HEK293 (cell line): ENCODE measurements around the gene OR2V2.

Experiments
- CTCF ChIA-PET: fragments of 350-600 bp; formaldehyde crosslinking; extraction: SDS; loops from one replicate; lab custom pipeline; 2021; ENCODE audit warnings: antibody characterized with exemption; lab: Yijun Ruan, JAX
- POLR2A ChIA-PET: fragments of 300-600 bp; formaldehyde crosslinking; extraction: SDS; loops from one replicate; lab custom pipeline; 2020; ENCODE audit warnings: antibody characterized with exemption, inconsistent platforms; lab: Yijun Ruan, JAX
- H3K27ac ChIP-seq: fragments of 200-500 bp; sonication (Bioruptor generic); 2 replicates; pipeline ENCODE4 v1.5.1; 2014; ENCODE audit warnings: low read depth, low read length, control low read depth, inconsistent platforms; ENCODE audit errors: extremely low read depth
- H3K36me3 ChIP-seq, 2 experiments: fragments of 200-500 bp in 1 of 2; sonication (Bioruptor generic) in 1 of 2; 1 replicate in 1 of 2; 2 replicates in 1 of 2; pipeline ENCODE4 v1.5.1; 2014 to 2017; ENCODE audit warnings: inconsistent platforms in 2 of 2, low read length in 2 of 2; ENCODE audit not compliant: control insufficient read depth in 2 of 2, insufficient read depth in 1 of 2
- H3K4me1 ChIP-seq: fragments of 200-500 bp; sonication (Bioruptor generic); 2 replicates; pipeline ENCODE4 v1.5.1; 2014; ENCODE audit warnings: mild to moderate bottlenecking, low read length, inconsistent platforms; ENCODE audit not compliant: control insufficient read depth, insufficient read depth
- H3K4me3 ChIP-seq: 2 replicates; pipeline ENCODE4 v1.5.1; 2011; ENCODE audit warnings: low read depth, mild to moderate bottlenecking, control low read depth, low read length, moderate library complexity
- H3K9me3 ChIP-seq: fragments of 200-500 bp; sonication (Bioruptor generic); 2 replicates; pipeline ENCODE4 v1.5.1; 2014; ENCODE audit warnings: low read depth, low read length, inconsistent platforms; ENCODE audit not compliant: control insufficient read depth, insufficient read depth
- AEBP2 ChIP-seq: fragments of 450-650 bp; formaldehyde crosslinking; IDR thresholded peaks from 2 replicates; pipeline ENCODE4 v1.5.1; 2016; ENCODE audit warnings: missing biosample characterization, missing genetic modification characterization, borderline replicate concordance
- BCL11B ChIP-seq: fragments of 450-650 bp; formaldehyde crosslinking; IDR thresholded peaks from 2 replicates; pipeline ENCODE4 v1.5.1; 2016; ENCODE audit warnings: low read depth, missing biosample characterization, missing genetic modification characterization
- ELK4 ChIP-seq: IDR thresholded peaks from 2 replicates; pipeline ENCODE4 v1.6.1; 2011; ENCODE audit warnings: mild to moderate bottlenecking, low read depth, low read length, borderline replicate concordance
- HIC1 ChIP-seq: fragments of 450-650 bp; formaldehyde crosslinking; IDR thresholded peaks from 2 replicates; pipeline ENCODE4 v1.5.1; 2016; ENCODE audit warnings: missing biosample characterization, missing genetic modification characterization
- IKZF3 ChIP-seq: fragments of 450-650 bp; IDR thresholded peaks from 2 replicates; pipeline ENCODE4 v1.5.0; 2018; ENCODE audit warnings: missing biosample characterization, mild to moderate bottlenecking, missing genetic modification characterization, moderate library complexity
- MYNN ChIP-seq: fragments of 450-650 bp; formaldehyde crosslinking; IDR thresholded peaks from 2 replicates; pipeline ENCODE4 v1.5.1; 2016; ENCODE audit warnings: missing biosample characterization, missing genetic modification characterization, borderline replicate concordance
- MZF1 ChIP-seq: fragments of 450-650 bp; formaldehyde crosslinking; IDR thresholded peaks from 2 replicates; pipeline ENCODE4 v1.5.1; 2017; ENCODE audit warnings: missing biosample characterization, missing genetic modification characterization, borderline replicate concordance
- TCF7L2 ChIP-seq: IDR thresholded peaks from 2 replicates; pipeline ENCODE4 v1.6.1; 2011; ENCODE audit warnings: low read depth, mild to moderate bottlenecking, inconsistent platforms, low read length, moderate library complexity, borderline replicate concordance
- ZBTB20 ChIP-seq: fragments of 450-650 bp; formaldehyde crosslinking; IDR thresholded peaks from 2 replicates; pipeline ENCODE4 v1.5.1; 2016; ENCODE audit warnings: missing biosample characterization, missing genetic modification characterization
- ZNF2 ChIP-seq: fragments of 450-650 bp; formaldehyde crosslinking; IDR thresholded peaks from 2 replicates; pipeline ENCODE4 v1.5.1; 2016; ENCODE audit warnings: missing biosample characterization, missing genetic modification characterization
- ZNF23 ChIP-seq: fragments of 450-650 bp; formaldehyde crosslinking; IDR thresholded peaks from 2 replicates; pipeline ENCODE4 v1.5.1; 2016; ENCODE audit warnings: missing biosample characterization, missing genetic modification characterization, borderline replicate concordance
- ZNF311 ChIP-seq: fragments of 450-650 bp; formaldehyde crosslinking; IDR thresholded peaks from 2 replicates; pipeline ENCODE4 v1.5.1; 2017; ENCODE audit warnings: missing biosample characterization, missing genetic modification characterization, borderline replicate concordance
- ZNF394 ChIP-seq: fragments of 450-650 bp; formaldehyde crosslinking; IDR thresholded peaks from 2 replicates; pipeline ENCODE4 v1.5.1; 2016; ENCODE audit warnings: missing biosample characterization, missing genetic modification characterization, mild to moderate bottlenecking, moderate library complexity, borderline replicate concordance
- ZNF398 ChIP-seq: fragments of 450-650 bp; formaldehyde crosslinking; IDR thresholded peaks from 2 replicates; pipeline ENCODE4 v1.5.1; 2017; ENCODE audit warnings: missing biosample characterization, missing genetic modification characterization
- ZNF48 ChIP-seq: fragments of 450-650 bp; formaldehyde crosslinking; IDR thresholded peaks from 2 replicates; pipeline ENCODE4 v1.5.1; 2016; ENCODE audit warnings: missing biosample characterization, missing genetic modification characterization
- ZNF521 ChIP-seq: fragments of 450-650 bp; formaldehyde crosslinking; IDR thresholded peaks from 2 replicates; pipeline ENCODE4 v1.5.1; 2017; ENCODE audit warnings: missing biosample characterization, mild to moderate bottlenecking, missing genetic modification characterization
- ZNF596 ChIP-seq: fragments of 450-650 bp; IDR thresholded peaks from 2 replicates; pipeline ENCODE4 v1.5.0; 2018; ENCODE audit warnings: missing biosample characterization, mild to moderate bottlenecking, missing genetic modification characterization, moderate library complexity
- ZNF629 ChIP-seq: fragments of 450-650 bp; formaldehyde crosslinking; IDR thresholded peaks from 2 replicates; pipeline ENCODE4 v1.5.1; 2017; ENCODE audit warnings: missing biosample characterization, missing genetic modification characterization
- ZNF670 ChIP-seq: fragments of 450-650 bp; formaldehyde crosslinking; IDR thresholded peaks from 2 replicates; pipeline ENCODE4 v1.5.1; 2016; ENCODE audit warnings: missing biosample characterization, missing genetic modification characterization, low read depth
- ZNF776 ChIP-seq: fragments of 450-650 bp; formaldehyde crosslinking; IDR thresholded peaks from 2 replicates; pipeline ENCODE4 v1.5.0; 2017; ENCODE audit warnings: missing biosample characterization, missing genetic modification characterization, borderline replicate concordance
- ZNF843 ChIP-seq: fragments of 450-650 bp; formaldehyde crosslinking; IDR thresholded peaks from 2 replicates; pipeline ENCODE4 v1.5.1; 2016; ENCODE audit warnings: missing biosample characterization, missing genetic modification characterization
- TF ChIP-seq, protein P1 (sequence below): fragments of 450-650 bp; IDR thresholded peaks from 2 replicates; pipeline ENCODE4 v1.5.1; 2018; ENCODE audit warnings: missing biosample characterization, missing genetic modification characterization

The OR2V2 gene

DNA sequence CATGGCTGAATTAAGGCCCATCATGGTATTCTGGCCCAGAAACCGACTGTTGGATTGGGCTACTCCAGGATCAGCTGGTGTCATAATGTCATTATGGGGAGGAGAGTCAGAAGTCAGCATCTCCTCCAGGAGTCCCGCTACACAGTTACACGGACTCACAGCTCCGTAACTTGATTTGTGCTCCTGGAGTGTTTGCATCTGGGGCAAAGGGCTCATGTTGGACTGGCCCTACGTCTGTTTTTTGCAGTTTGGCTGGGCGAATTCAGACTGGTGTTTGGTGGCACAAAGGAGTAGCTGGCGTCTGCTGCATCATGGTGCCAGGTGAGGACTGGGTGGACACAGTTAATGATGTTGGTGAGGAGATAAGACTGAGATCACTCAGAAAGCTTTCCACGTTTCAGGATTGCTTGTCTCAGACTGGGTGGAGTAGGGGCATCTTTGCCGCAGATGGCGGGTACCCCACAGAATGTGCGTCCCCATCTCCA is 47.7 kb upstream of the OR2V2 start:
- POLR2A ChIA-PET = no interaction called here
- TF ChIP-seq ZNF776 (tag by site-specific recombination) = no peak
- peak; percentile 3; the same call in 1 of the 2 replicates for TF ChIP-seq ZBTB20 (tag by site-specific recombination)
- no peak for TF ChIP-seq ZNF629 (tag by site-specific recombination)
- TF ChIP-seq MZF1 (tag by site-specific recombination) = no peak
- no peak for TF ChIP-seq ZNF521 (tag by site-specific recombination)
- TF ChIP-seq, protein P1, sequence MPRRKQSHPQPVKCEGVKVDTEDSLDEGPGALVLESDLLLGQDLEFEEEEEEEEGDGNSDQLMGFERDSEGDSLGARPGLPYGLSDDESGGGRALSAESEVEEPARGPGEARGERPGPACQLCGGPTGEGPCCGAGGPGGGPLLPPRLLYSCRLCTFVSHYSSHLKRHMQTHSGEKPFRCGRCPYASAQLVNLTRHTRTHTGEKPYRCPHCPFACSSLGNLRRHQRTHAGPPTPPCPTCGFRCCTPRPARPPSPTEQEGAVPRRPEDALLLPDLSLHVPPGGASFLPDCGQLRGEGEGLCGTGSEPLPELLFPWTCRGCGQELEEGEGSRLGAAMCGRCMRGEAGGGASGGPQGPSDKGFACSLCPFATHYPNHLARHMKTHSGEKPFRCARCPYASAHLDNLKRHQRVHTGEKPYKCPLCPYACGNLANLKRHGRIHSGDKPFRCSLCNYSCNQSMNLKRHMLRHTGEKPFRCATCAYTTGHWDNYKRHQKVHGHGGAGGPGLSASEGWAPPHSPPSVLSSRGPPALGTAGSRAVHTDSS = no peak
- no peak for TF ChIP-seq TCF7L2
- TF ChIP-seq ZNF311 = no peak
- peak; percentile 95 for TF ChIP-seq ZNF394 (tag by site-specific recombination)
- peak; percentile 39; the same call in 1 of the 2 replicates for TF ChIP-seq HIC1 (tag by site-specific recombination)
- no peak for TF ChIP-seq ZNF2 (tag by site-specific recombination)
- no peak for TF ChIP-seq ZNF596 (tag by site-specific recombination)
- no peak for TF ChIP-seq ZNF670 (tag by site-specific recombination)
- TF ChIP-seq MYNN = no peak
- TF ChIP-seq BCL11B = no peak
- TF ChIP-seq ZNF398 (tag by site-specific recombination) = no peak
- TF ChIP-seq ELK4 = no peak
- TF ChIP-seq ZNF843 (tag by site-specific recombination) = no peak
- TF ChIP-seq IKZF3 (tag by site-specific recombination) = no peak
- no peak for TF ChIP-seq ZNF23 (tag by site-specific recombination)
- no peak for TF ChIP-seq ZNF48 (tag by site-specific recombination)
- no peak for TF ChIP-seq AEBP2 (tag by site-specific recombination)
- Histone ChIP-seq H3K27ac (no peak overlapping the region), H3K9me3 (no peaks in the 10 kb centered on the region), H3K4me3 (no peak overlapping the region), H3K36me3 (no peaks in the 10 kb centered on the region), H3K4me1 (no peaks in the 10 kb centered on the region)
- CTCF ChIA-PET = interaction anchor here (1.9 kb wide), 1 partner anchor 68 kb away, joined by 6 read pairs; no protein-coding TSS in a partner anchor
